Spleen (tissue), 11 donors: ENCODE data around the gene MAN2A2. TPM values are rescaled to one million over a fixed set of nuclear protein-coding genes. Genes with fewer than 3 reads are reported as not detected.
"Not testable (repeated sequence)": the region's sequence is repeated elsewhere in the genome, so short reads cannot be mapped to it uniquely, and the experiment has no call there.

Source experiments
- DNase-seq: peaks from one replicate; pipeline ENCODE4 v3.0.0-alpha.2; 2020
- H3K27ac ChIP-seq, 8 donors: fragments of 200-600 bp; sonication (generic) in 7 of 8; 1 replicate in 4 of 8; 2 replicates in 4 of 8; pipeline versions ENCODE4 v1.5.0 to v1.8.0; 2016 to 2021; ENCODE audit warnings: inconsistent platforms in 4 of 8, mild to moderate bottlenecking in 4 of 8, moderate library complexity in 1 of 8
- H3K27me3 ChIP-seq, 7 donors: fragments of 200-600 bp; sonication (generic) in 6 of 7; replicated peaks in 1 of 7; 1 replicate in 4 of 7; 2 replicates in 3 of 7; pipeline versions ENCODE4 v1.5.0 to v1.8.0; 2016 to 2021; ENCODE audit warnings: inconsistent platforms in 3 of 7, mild to moderate bottlenecking in 1 of 7
- H3K36me3 ChIP-seq, 6 donors: fragments of 200-600 bp; sonication (generic) in 5 of 6; 1 replicate in 4 of 6; 2 replicates in 2 of 6; pipeline versions ENCODE4 v1.5.0 to v1.8.0; 2016 to 2021; ENCODE audit warnings: inconsistent platforms in 2 of 6
- H3K4me1 ChIP-seq, 6 donors: fragments of 200-600 bp; sonication (generic) in 5 of 6; 1 replicate in 3 of 6; 2 replicates in 3 of 6; pipeline versions ENCODE4 v1.5.0 to v1.8.0; 2016 to 2021; ENCODE audit warnings: inconsistent platforms in 3 of 6
- H3K4me3 ChIP-seq, 8 donors: fragments of 200-600 bp; sonication (generic) in 7 of 8; 1 replicate in 4 of 8; 2 replicates in 4 of 8; pipeline versions ENCODE4 v1.5.0 to v1.8.0; 2016 to 2021; ENCODE audit warnings: inconsistent platforms in 4 of 8, mild to moderate bottlenecking in 4 of 8, moderate library complexity in 2 of 8
- H3K9me3 ChIP-seq, 8 donors: fragments of 200-600 bp; sonication (generic) in 7 of 8; 1 replicate in 4 of 8; 2 replicates in 4 of 8; pipeline versions ENCODE4 v1.5.0 to v1.8.0; 2016 to 2021; ENCODE audit warnings: inconsistent platforms in 4 of 8
- CTCF ChIP-seq, 11 experiments: fragments of 200-600 bp in 7 of 11; fragments of 450-650 bp in 4 of 11; sonication (generic) in 4 of 11; IDR thresholded peaks in 8 of 11; conservative IDR thresholded peaks in 3 of 11; 1 replicate in 7 of 11; 2 replicates in 4 of 11; pipeline versions ENCODE4 v1.4.0 to v1.8.0; 2016 to 2021; ENCODE audit warnings: antibody characterized with exemption in 11 of 11, inconsistent platforms in 4 of 11, mild to moderate bottlenecking in 1 of 11
- POLR2A ChIP-seq, 3 donors: fragments of 450-650 bp; IDR thresholded peaks; one replicate each; pipeline ENCODE4 v1.5.1; 2017; ENCODE audit warnings: antibody characterized with exemption in 3 of 3, mild to moderate bottlenecking in 1 of 3
- POLR2AphosphoS5 ChIP-seq, 3 donors: sonication (generic); formaldehyde crosslinking; IDR thresholded peaks; one replicate each; pipeline ENCODE4 v1.5.1; 2017; ENCODE audit warnings: antibody characterized with exemption in 3 of 3
- WGBS, 5 donors: extraction: QIAGEN DNeasy Blood & Tissue Kit in 3 of 5; methylation state at CpG; one replicate each; pipeline versions ENCODE4 v1.1.5 to v1.1.7; 2013 to 2018; 5-methylcytosine and 5-hydroxymethylcytosine counted together
- intact Hi-C: fragments of 100-400 bp; cut with DNase I; formaldehyde crosslinking; loops from one replicate; pipeline ENCODE4 v1.15.0; 2023; ENCODE audit warnings: low total_unique reads
- polyA plus RNA-seq, 3 donors: library from polyadenylated mRNA; stranded (reverse); fragments of 200-250 nt; gene quantifications; one replicate each; pipeline ENCODE4 v1.2.1, GENCODE V29; 2013
- total RNA-seq, 7 donors: library from RNA; depleted of rRNA in 3 of 7; stranded (reverse); fragments of >200 nt in 3 of 7; fragmentation: NEBNext Ultra II Directional in 4 of 7; extraction: Animal tissue kit (Norgen Biotek cat#: 25700) in 4 of 7; gene quantifications; one replicate each; pipeline versions ENCODE4 v1.1.0 to v1.2.1, GENCODE V29; 2016 to 2021
- donor health status: healthy with polysubstance abuse.
- donor health status: DM: no; HTN: no; CAD: no; lungs with moderate emphysema.
- donor health status: DM: no; HTN: no; CAD: no.
- donor health status: Bipolar disorder and iron deficiency.
- donor health status: healthy.
- donor health status: DM: no; HTN: no; CAD: no.
- donor health status: DM: yes; HTN: yes; CAD: no.

Gene MAN2A2
- total and polyA plus RNA-seq, 10 donors, result 13.7 to 167 (median 110) TPM

- peaks cover 0 to 8% (median 0%) of the 10 kb centered on the region in 7 donors for H3K27me3 ChIP-seq
- WGBS, 5 donors, result 88 to 97% (median 91%) methylated on average over 9 to 33 of the region's 33 CpGs
- H3K36me3 ChIP-seq, result peaks cover 9 to 86% (median 71%) of the 10 kb centered on the region in 6 donors
- peak; percentile 76 for DNase-seq
- intact Hi-C loops, result no loop called here
- no peaks in the 10 kb centered on the region for H3K9me3 ChIP-seq
- H3K4me1 ChIP-seq, result peaks cover 12 to 93% (median 62%) of the 10 kb centered on the region in 6 donors
- H3K4me3 ChIP-seq, result no peak overlapping the region
- TF ChIP-seq CTCF (IDR thresholded peaks at IDR 0.05 in 8 of 11, conservative IDR thresholded peaks at IDR 0.05 in 3 of 11) (peak in 1 of 11 experiments; percentile 16), POLR2AphosphoS5 (IDR thresholded peaks at IDR 0.05) (peak in 2 of 3 donors; percentile 44 to 73), POLR2A (IDR thresholded peaks at IDR 0.05) (no peak)
- H3K27ac ChIP-seq, result peak overlapping the region in 3 of 8 donors; percentile 3 to 98 (median 46)
Observed at GRCh38 chr15:90893175-90894090, 9.7 kb upstream of the MAN2A2 start.

GRCh38 chr15:90895571-90896117 lies 7.5 kb upstream of the MAN2A2 start:
- 60 to 76% (median 64%) methylated on average over 5 to 10 of the region's 10 CpGs for WGBS, 5 donors
- peaks cover 4 to 71% (median 40%) of the 10 kb centered on the region in 6 donors for H3K4me1 ChIP-seq
- peaks cover 9 to 64% (median 50%) of the 10 kb centered on the region in 6 donors for H3K36me3 ChIP-seq
- H3K4me3 ChIP-seq, result no peak overlapping the region
- DNase-seq, result peak; percentile 81
- TF ChIP-seq POLR2A (IDR thresholded peaks at IDR 0.05), result no peak
- TF ChIP-seq POLR2AphosphoS5 (IDR thresholded peaks at IDR 0.05), result peak; percentile 84 to 92 (median 91)
- peak in 3 of 11 experiments; percentile 15 to 41 (median 25) for TF ChIP-seq CTCF (IDR thresholded peaks at IDR 0.05 in 8 of 11, conservative IDR thresholded peaks at IDR 0.05 in 3 of 11)
- H3K9me3 ChIP-seq, result no peaks in the 10 kb centered on the region
- intact Hi-C loops, result no loop called here
- H3K27ac ChIP-seq, result peak overlapping the region in 5 of 8 donors; percentile 16 to 58 (median 40)
- H3K27me3 ChIP-seq, result peaks cover 0 to 8% (median 0%) of the 10 kb centered on the region in 7 donors

GRCh38 chr15:90897131-90897655 lies 5.9 kb upstream of the MAN2A2 start:
- H3K36me3 ChIP-seq, result peaks cover 9 to 49% (median 35%) of the 10 kb centered on the region in 6 donors
- 74 to 79% (median 75%) methylated on average over 14 of the region's 14 CpGs for WGBS, 5 donors
- H3K4me1 ChIP-seq, result peaks cover 10 to 68% (median 44%) of the 10 kb centered on the region in 6 donors
- peak overlapping the region in 4 of 8 donors; percentile 28 to 58 (median 48) for H3K27ac ChIP-seq
- H3K9me3 ChIP-seq, H3K4me3 ChIP-seq, intact Hi-C loops, DNase-seq, H3K27me3 ChIP-seq: not testable (repeated sequence)
- TF ChIP-seq CTCF (IDR thresholded peaks at IDR 0.05 in 8 of 11, conservative IDR thresholded peaks at IDR 0.05 in 3 of 11), result peak in 5 of 11 experiments; percentile 12 to 30 (median 19)
